HG03520 (cell line): Measurements from ENCODE around the gene TSHB.

Source experiments
- ATAC-seq: cut with Tn5 transposase; IDR thresholded peaks from one replicate; pipeline ENCODE4 v1.9.1; 2021; ENCODE audit warnings: mild to moderate bottlenecking, moderate library complexity; ENCODE audit not compliant: unreplicated experiment

Gene TSHB

DNA sequence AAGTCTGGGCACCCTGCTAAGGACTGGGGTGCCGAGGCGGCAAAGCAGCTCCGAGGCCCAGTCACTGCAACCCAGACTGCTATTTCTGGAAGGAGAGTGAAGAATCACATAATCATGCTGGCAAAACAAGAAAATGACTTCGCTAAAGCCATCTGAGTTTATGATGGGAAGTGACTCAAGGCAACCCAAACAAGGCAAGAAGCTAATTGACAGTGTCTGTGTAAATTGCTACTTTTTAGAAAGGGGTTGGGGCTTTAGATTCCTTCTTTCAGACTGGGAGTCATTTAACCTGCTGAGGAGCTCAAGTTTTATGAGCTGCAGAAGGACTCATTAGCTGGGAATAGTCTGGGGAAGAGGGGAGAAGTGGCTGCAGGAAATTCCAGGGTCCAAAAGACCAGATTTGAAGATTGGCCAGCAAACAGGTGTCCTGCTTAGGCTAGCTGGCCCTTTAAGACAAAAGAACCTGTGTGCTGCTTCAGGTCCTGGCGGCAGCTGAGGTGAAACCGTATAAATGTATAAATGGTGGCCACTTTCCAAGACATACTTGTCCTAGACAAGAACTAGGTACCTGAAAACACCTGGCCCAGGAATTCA is 28.1 kb downstream of the TSHB start:
- no peak for ATAC-seq

DNA sequence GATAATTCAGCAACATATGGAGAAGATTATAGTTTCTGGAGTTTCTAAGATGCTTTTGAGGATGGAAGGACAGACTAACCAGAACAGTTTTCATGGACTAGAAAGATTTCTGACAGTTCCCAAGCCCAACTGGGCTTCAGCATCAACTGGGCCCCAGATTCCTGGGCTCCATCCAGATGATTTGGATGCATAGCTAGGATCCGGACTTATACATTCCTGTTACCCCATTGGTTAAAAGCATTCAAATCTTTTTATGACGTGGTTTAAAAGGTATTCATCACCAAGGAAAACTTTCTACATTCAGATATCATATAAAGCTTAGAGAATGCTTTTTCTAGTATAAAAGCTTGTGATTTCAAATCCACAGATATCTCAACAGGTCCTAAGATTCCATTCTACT is 29.7 kb downstream of the TSHB start:
- no peak for ATAC-seq

DNA sequence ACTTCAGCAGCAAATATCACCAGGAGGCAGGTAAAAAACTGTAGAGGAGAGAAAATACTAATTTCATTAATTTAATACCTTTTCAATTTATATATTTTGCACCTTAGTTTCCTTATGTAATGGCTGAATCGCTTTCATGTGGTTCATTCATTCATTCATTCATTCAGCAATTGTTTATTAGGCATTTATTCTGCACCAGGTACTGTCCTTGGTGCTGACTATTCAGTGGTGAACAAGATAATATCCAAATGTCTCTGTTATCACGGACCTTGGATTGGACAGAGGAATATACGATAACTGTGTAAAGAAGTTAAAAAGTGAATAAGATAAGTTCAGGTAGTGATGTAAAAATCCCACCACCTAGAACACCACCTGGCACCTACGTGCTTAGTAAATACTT is 30.9 kb downstream of the TSHB start:
- no peak for ATAC-seq

DNA sequence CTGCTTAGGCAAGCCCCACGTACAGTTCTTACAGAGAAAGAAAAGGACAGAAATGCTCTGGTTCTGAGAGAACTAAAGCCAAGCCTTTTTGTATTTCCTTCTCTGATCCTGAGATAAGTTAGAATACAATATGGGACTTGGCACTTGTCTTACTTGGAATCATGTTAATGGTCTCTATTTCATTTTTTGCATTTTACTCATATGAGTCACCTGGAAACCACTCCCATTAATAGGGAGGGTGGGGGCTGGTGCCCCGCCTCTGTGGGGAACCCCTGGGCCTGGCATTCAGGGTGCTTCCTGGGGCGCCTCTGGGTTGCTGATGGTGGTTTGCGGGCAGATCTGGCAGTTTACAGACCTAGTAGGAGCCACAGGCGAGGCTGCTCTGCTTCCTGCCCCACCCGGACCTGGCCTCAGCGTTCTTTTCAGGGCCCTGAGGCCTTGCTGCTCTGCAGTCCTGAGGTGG is 32.9 kb downstream of the TSHB start:
- ATAC-seq, result peak; percentile 52

DNA sequence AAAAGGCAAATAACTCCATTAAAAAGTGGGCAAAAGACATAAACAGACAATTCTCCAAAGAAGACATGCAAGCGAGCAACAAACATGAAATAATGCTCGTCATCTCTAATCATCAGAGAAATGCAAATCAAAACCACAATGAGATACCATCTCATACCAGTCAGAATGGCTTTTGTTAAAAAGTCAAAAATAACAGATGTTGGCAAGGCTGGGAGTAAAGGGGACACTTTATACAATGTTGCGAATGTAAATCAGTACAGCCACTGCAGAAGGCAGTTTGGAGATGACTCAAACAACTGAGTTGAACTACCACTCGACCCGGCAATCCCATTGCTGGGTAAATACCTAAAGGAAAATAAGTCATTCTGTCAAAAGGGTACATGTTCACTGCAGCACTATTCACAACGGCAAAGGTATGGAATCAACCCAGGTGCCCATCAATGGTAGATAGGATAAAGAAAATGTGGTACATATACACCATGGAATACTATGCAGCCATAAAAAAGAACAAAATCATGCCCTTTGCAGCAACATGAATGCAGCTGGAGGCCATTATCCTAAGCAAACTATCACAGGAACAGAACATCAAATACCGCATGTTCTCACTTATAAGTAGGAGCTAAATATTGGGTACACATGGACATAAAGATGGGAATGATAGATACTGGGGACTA is 33.7 kb downstream of the TSHB start:
- ATAC-seq, result no peak

DNA sequence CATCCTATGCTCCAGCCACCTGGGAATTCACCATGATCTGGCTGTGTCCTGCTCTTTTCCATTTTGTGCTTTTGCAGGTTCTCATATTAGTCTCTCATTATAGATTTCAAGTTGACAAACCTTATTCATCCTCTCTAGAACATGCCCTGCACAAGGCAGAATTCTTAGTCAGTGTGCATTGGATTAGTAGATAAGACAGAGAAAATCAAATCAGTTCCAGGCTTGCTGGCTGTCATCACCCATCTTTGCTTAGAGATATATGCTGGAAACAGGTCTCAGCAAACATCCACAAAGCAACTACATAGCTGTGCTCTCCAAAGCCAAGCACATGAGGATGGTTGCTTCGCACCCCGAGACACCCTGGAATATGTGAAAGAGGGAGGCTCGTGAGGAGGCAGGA is 34.8 kb downstream of the TSHB start:
- no peak for ATAC-seq

DNA sequence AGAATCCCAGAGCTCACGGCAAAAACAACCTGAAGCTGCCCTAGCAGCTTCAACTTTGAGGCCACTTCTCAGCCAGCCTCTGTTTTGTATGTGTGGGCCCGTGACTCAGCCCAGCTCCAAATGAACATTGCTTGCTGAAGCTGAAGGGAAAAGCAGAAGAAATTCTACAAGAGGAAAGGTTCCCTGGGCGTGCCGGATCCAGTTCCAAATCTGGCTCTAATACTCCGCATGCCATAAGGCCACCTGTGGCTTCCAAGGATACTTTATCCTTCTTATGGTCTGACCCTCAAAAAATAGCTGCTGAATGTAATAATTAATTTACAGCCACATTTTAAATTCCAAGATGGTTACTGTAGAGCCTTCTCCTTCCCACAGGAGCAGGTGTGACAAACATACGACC is 35.4 kb downstream of the TSHB start:
- no peak for ATAC-seq

DNA sequence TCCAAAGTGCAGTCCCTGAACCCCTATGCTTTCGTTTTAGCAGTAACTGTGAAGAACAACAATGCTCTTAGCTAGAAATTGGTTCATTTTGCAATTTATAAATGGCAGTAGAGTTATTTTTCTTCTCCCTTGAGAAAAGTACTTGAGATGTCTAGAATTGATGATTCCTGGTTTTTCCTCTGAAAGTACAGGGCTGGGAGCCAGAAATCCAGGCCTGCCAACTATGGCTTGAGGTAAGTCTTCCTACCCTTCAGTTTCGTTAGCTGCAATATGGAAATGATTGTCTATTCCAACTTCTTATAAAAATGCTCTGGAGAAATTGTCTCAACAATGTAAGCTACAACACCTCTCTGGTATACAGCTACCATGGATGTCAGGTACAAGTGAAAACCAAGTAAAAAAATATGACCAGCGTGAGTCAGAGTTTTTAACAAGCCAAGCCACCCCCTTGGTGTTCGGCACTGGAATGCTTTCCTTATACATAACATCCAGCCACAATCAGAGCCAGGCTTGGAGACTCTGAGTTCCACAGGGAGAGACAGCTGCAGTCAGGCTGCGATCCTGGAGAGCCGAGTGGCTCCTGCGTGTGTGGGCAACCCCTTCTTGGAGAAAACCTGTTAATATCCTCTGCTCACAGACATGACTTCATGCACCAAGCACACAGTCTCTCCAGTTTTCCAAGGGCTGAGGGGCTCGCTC is 37.7 kb downstream of the TSHB start:
- ATAC-seq, result no peak

DNA sequence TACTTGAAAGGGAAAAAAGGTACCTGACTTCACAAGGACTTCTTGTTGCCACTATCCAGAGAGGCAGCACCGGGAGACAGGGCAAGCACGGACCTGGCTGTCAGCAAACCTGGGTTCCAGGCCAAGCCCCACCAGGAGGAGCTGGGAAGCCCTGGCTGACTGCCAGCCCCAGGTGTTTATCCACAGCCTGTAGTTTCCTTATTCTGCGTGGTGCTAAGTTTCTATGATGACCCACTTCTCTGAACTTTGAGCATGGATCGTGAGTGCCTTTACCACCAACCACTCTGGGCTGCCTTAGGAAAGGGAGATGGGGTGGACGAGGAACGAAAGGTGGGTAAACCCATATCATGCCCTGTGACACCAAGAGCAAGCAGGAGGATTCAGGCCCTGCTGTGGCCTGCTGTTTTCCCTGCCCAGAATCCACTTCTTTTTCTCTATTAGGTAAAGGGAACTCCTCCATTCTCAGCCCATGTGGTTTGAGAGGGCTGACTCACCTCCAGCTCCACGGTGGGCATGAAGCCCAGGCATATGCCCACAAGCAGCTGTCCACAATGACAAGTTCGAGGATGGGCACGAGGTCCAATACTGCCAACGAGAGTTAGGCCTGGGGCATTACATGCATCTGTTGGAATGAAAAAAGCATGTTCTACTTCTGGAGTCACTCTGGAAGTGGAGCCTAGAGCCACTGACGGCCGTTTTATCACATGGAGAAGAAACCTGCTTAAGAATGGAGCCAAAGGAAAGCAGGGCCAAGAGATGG is 39.4 kb downstream of the TSHB start:
- ATAC-seq, result no peak

DNA sequence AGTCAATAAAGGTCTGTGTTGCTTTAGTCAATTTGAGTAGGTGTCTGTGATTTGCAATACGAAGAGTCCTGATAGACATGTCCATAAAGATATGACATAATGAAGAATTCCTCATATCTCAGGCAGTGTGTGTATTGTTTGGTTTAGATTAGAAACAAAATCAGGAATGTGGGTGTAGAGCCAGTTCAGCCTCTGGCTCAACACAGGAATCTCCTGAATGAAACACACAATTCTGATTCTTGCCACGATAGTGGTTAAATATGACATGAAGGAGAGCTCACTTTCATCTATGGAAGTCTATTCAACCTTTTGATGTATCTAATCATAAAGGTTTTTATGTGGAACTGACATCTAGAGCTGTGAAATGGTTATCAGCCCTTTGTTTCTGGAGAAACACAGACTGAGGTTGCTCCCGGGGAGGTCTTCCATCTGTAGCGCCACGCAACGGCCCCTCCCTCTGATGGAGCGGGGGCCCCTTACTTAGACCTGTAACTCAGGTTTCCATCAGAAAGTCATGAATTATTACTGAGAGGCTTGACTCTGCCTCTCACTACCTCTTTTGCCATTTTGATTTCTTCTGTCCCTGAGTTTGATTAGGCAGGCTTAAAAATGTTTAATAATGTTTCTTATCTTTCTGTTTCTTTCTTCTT is 40.2 kb downstream of the TSHB start:
- no peak for ATAC-seq

DNA sequence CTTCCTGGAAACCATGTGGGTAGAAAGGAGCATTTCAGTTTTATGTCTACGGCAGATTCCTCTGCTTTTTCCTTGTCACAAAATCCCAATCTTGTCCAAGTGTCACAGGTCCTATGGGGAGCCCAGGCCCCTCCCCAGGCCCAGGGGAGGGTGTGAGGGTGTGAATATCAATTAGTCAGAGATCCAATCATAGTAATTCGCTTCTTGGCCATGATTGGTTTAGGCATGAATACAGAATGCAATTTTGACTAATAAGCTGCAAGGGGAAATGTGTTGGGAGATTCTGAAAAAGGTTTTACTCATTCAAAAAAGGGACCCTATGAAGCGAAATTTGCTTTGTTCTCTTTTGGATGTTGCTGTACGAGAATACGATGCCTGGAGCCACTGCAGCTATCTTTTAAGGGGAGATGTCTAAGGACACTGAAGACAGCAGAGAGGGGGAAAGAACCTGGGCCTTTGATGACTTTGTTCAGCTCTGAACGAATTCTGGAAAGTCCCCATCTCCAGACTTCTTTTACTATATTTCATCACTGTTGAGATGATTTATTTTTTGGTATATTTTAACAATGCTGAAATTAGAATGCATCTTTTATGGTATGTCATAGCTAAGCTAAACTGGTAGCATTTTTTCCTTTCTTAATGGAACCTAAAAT is 41.5 kb downstream of the TSHB start:
- no peak for ATAC-seq

DNA sequence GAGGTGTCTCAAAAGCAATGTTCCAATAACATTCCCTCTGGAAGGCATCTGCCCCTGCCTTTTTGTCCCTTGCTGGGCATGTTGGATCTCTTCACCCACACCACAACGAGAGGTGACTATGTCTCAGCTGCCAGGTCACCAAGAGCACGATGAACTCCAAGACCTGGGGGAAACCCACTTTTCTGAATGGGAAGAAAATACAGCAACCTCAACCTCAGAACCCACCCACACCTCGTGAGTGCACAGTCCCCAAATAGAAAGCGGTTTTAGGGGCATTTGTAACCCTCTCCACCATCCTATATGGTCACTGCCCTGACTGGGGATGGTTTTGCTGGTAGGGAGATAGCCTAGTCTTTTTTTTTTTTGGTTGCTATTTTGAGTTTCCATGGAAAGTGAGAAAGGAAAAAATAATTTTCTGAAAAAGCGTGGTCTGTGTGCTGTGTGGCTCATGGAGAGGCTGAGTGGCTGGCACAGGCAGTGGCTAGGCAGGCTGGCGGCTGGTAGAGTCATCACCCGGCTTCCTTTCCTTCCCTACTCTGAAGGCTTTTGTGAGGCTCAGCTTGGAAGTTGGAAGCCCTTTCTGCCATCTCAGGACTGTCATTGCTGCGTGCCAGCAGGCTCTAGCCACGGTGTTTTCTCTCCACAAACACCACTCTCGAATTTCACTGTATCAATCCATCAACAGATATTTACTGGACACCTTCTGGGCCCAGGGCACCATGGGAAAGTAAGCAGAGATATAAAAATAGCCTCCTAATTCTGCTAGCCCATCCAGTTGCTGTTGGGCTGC is 43.9 kb downstream of the TSHB start:
- no peak for ATAC-seq

DNA sequence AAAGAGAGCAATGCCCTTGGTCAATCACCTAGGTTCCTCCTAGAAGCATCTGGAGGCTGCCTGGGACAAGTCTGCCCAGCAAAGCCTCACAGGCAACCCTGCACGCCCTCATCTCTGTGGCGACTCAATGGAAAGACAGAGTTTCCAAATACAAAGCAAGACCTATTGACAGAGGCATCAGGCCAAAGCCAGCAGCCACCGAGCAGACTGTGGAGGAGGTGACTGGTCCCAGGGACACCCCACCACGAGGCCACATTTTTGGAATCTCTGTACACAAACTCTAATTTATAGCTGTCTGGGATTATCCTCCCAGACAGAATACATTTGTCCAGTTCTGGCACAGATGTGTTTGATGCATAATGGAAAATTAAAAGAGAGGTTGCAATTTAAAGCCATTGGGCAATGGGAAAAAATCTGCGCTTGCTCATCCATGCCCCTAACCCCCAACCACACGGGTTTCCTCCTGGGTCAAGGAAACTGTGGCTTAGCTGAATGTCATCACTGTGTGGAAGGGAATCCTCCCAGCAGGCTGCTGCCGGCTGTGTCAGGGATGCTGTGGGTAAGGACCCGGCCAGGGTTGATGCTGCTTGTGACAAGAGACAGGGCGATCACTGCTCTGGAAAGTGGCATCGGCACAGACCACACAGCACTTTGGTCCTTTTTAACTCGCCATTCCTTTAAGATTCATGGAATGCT is 45.4 kb downstream of the TSHB start:
- ATAC-seq, result no peak

DNA sequence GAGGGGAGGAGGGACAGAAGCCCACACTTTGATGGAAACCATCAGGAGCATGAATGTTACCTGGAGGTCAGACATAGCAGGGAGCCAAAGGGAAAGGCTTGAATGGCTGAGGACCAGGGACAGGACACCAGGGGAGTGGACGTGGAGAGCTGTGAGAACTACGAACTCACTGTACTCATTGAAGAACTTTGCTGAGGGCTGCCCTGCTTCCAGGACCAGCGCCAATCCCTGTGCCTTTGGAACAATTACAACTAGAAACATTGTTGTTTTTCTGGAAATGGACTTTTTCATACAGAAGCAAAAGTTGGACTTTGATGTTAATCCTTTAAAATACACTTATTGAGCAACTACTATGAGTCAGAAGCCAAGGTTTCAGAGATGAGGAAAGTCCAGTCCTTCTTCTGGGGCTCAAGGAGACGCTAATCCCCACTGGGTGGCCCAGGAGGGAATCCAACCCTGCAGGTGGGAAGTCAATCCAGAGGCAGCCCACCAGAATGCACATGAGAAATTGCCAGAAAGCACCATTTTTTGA is 46.8 kb downstream of the TSHB start:
- no peak for ATAC-seq

DNA sequence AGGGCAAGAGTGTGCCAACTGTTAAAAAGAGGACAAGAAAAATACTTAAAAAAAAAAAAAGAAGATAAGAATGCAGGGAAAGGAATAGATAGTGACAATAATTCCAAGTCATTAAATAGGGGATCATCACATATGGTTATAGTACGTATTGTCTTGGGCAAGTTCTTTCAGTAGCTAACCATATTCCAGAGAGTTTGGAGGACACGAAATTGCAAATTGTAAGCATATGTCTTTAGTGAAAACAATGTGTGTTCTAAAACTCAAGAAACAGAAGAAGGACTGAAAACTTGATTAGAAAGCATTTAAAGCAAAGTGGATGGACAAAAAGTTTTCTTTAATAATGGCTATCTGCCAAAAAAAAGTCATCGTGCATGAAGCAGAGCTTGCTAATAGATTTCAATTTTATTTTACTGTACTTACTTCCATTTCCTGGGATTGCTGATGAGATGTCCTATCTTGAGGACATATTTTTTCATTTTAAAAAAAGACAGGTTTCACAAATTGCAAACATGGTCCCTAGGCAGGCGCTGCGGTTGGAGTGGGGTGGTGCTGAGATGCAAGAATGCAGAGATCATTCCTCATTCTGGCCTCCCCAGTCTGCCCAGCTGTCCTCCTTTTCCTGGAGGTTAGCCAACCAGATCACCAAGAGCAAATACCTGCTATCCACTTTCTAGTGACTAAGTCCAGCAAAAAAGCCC is 47.8 kb downstream of the TSHB start:
- no peak for ATAC-seq

DNA sequence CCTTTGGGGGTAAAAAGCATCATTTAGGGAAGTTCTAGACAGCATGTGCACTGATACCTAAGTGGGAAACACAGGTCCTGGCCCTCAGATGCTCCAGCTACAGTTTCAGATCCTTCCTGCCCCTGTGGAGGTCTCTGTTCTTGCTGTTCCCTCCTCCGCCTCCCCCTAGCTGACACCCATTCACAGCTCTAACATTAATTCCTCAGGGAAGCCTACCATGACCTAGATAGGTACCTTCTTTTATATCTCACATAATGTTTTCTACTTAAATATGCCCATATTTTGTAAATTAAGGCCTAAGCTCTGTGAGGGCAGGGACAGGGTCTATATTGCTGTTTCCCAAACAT is 48.3 kb downstream of the TSHB start:
- ATAC-seq, result no peak

DNA sequence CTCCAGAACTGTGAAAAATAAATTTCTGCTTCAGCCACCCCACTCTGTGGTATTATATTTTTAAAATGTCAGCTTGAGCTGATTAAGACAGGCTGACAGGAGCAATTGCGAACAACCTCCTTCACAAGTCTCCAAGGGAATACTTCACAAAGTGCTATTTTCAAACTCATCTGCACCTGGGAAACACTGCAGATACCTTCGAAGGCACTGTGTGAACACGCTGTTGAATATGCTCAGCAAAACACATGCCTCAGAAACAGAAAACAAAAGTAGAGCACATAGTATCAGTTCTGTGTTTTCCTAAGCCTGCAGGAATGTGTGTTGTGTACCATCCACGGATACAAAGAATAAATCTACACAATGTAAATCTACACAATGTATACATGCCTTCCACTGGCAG is 49.1 kb downstream of the TSHB start:
- no peak for ATAC-seq

DNA sequence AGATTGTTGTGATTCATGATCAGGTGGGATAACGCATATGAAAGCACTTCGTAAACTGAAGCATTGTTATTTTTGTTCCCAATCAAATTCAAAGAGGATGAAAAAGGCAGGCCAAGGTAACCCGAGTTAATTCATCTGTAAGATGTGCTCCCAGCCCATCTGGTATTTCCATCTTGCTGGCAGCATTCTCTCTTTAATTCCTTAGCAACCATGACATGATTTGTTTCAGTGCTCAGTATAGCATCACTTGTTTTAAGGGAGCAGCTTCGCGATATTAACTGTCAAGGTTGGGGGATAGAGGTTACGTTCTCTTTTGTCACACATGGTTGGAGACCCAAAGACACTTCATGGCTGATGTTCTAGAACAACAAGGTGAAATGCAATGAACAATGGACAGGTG is 53.3 kb downstream of the TSHB start:
- ATAC-seq, result no peak
